IMR-90 (cell line): ENCODE results near the gene RNU6-8. TPM values are rescaled to one million over a fixed set of nuclear protein-coding genes. Genes with fewer than 3 reads are reported as not detected.

Source experiments
- ATAC-seq: fragments of 200-7000 bp; cut with Tn5 transposase; 2 replicates; pipeline ENCODE4 v1.9.1; 2020; ENCODE audit warnings: low read depth, mild to moderate bottlenecking, moderate library complexity
- BruUV-seq: library from RNA; stranded (reverse); fragments of 400-500 nt; replicated peaks from 2 replicates; lab custom pipeline; 2021; lab: Mats Ljungman, UMichigan
- CTCF ChIA-PET: fragments of 300-600 bp; formaldehyde crosslinking; extraction: SDS; loops from one replicate; lab custom pipeline; 2021; ENCODE audit warnings: antibody characterized with exemption; lab: Yijun Ruan, JAX
- POLR2A ChIA-PET: fragments of 300-600 bp; sonication (Branson Sonifier 250); formaldehyde crosslinking; loops from one replicate; lab custom pipeline; 2022; ENCODE audit warnings: antibody characterized with exemption; ENCODE audit not compliant: unreplicated experiment; lab: Charles Lee
- DNase-seq: peaks from one replicate; pipeline ENCODE4 v3.0.0; 2013
- H2AFZ ChIP-seq: replicated peaks from 2 replicates; pipeline ENCODE3; 2013; ENCODE audit warnings: low read length, mild to moderate bottlenecking; ENCODE audit not compliant: poor library complexity
- H2AK5ac ChIP-seq: 2 replicates; pipeline ENCODE4 v1.6.1; 2013; ENCODE audit warnings: low read depth, low read length, inconsistent platforms
- H2AK9ac ChIP-seq: replicated peaks from 2 replicates; pipeline ENCODE3; 2013; ENCODE audit warnings: mild to moderate bottlenecking, low read depth, low read length, moderate library complexity; ENCODE audit not compliant: poor library complexity
- H2BK120ac ChIP-seq: 2 replicates; pipeline ENCODE4 v1.6.1; 2013; ENCODE audit warnings: low read depth, low read length, inconsistent platforms
- H2BK15ac ChIP-seq: 3 replicates; pipeline ENCODE4 v1.6.1; 2013; ENCODE audit warnings: low read depth, low read length, inconsistent platforms
- H2BK20ac ChIP-seq: 2 replicates; pipeline ENCODE4 v1.6.1; 2013; ENCODE audit warnings: low read depth, mild to moderate bottlenecking, inconsistent platforms, low read length, moderate library complexity
- H2BK5ac ChIP-seq: 2 replicates; pipeline ENCODE4 v1.6.1; 2013; ENCODE audit warnings: mild to moderate bottlenecking, low read depth, low read length, inconsistent platforms; ENCODE audit not compliant: poor library complexity, severe bottlenecking
- H3K14ac ChIP-seq: replicated peaks from 2 replicates; pipeline ENCODE4 v1.6.1; 2013; ENCODE audit warnings: low read depth, low read length, inconsistent platforms
- H3K18ac ChIP-seq: 2 replicates; pipeline ENCODE4 v1.6.1; 2013; ENCODE audit warnings: low read depth, low read length, control low read depth
- H3K23ac ChIP-seq: 2 replicates; pipeline ENCODE4 v1.6.1; 2013; ENCODE audit warnings: low read depth, low read length, inconsistent platforms
- H3K27ac ChIP-seq: 2 replicates; pipeline ENCODE4 v1.5.1; 2013; ENCODE audit warnings: mild to moderate bottlenecking, control low read depth, low read length; ENCODE audit not compliant: insufficient read depth
- H3K27me3 ChIP-seq: 2 replicates; pipeline ENCODE4 v1.6.1; 2013; ENCODE audit warnings: low read length; ENCODE audit not compliant: control insufficient read depth, insufficient read depth
- H3K36me3 ChIP-seq: 2 replicates; pipeline ENCODE4 v1.6.1; 2013; ENCODE audit warnings: low read length, mixed read lengths; ENCODE audit not compliant: control insufficient read depth, insufficient read depth
- H3K4ac ChIP-seq: 2 replicates; pipeline ENCODE4 v1.6.1; 2013; ENCODE audit warnings: low read depth, low read length, inconsistent platforms
- H3K4me1 ChIP-seq: 2 replicates; pipeline ENCODE4 v1.6.1; 2013; ENCODE audit warnings: low read length, mixed read lengths; ENCODE audit not compliant: control insufficient read depth, insufficient read depth
- H3K4me2 ChIP-seq: 2 replicates; pipeline ENCODE4 v1.6.1; 2013; ENCODE audit warnings: low read depth, mild to moderate bottlenecking, control low read depth, low read length, moderate library complexity
- H3K4me3 ChIP-seq: 2 replicates; pipeline ENCODE4 v1.5.1; 2013; ENCODE audit warnings: low read depth, mild to moderate bottlenecking, control low read depth, low read length, moderate library complexity; ENCODE audit not compliant: insufficient read depth
- H3K56ac ChIP-seq: 2 replicates; pipeline ENCODE4 v1.6.1; 2013; ENCODE audit warnings: low read length, inconsistent platforms; ENCODE audit not compliant: insufficient read depth; ENCODE audit errors: extremely low read depth
- H3K79me1 ChIP-seq, 2 experiments: 2 replicates each; pipeline ENCODE4 v1.6.1; 2013; ENCODE audit warnings: low read length in 2 of 2, inconsistent platforms in 1 of 2, low read depth in 1 of 2
- H3K9ac ChIP-seq: 2 replicates; pipeline ENCODE4 v1.6.1; 2013; ENCODE audit warnings: low read depth, low read length, control low read depth
- H3K9me1 ChIP-seq: 2 replicates; pipeline ENCODE4 v1.6.1; 2013; ENCODE audit warnings: low read length, inconsistent platforms; ENCODE audit not compliant: insufficient read depth
- H3K9me3 ChIP-seq: 2 replicates; pipeline ENCODE4 v1.6.1; 2013; ENCODE audit warnings: low read length; ENCODE audit not compliant: control insufficient read depth, insufficient read depth
- H4K20me1 ChIP-seq: 2 replicates; pipeline ENCODE4 v1.6.1; 2013; ENCODE audit warnings: low read length, inconsistent platforms; ENCODE audit not compliant: insufficient read depth
- H4K5ac ChIP-seq: 2 replicates; pipeline ENCODE4 v1.6.1; 2013; ENCODE audit warnings: mild to moderate bottlenecking, low read depth, low read length, control low read depth
- H4K8ac ChIP-seq, 2 experiments: 2 replicates each; pipeline ENCODE4 v1.6.1; 2013; ENCODE audit warnings: low read depth in 2 of 2, low read length in 2 of 2, control low read depth in 1 of 2, inconsistent platforms in 1 of 2
- H4K91ac ChIP-seq: 2 replicates; pipeline ENCODE4 v1.6.1; 2013; ENCODE audit warnings: low read depth, low read length, inconsistent platforms; ENCODE audit not compliant: insufficient read depth
- BHLHE40 ChIP-seq: fragments of 150-350 bp; IDR thresholded peaks from 2 replicates; pipeline ENCODE4 v1.6.1; 2016; ENCODE audit warnings: mild to moderate bottlenecking, low read depth, low read length
- FOS ChIP-seq: fragments of 150-350 bp; IDR thresholded peaks from 2 replicates; pipeline ENCODE4 v1.6.1; 2016; ENCODE audit warnings: low read depth, low read length
- RAD21 ChIP-seq: IDR thresholded peaks from 2 replicates; pipeline ENCODE4 v1.6.1; 2012; ENCODE audit warnings: low read length, improper control_type of control experiment
- WGBS, 2 experiments: methylation state at CpG; one replicate each; pipeline versions ENCODE4 v1.1.5 to v1.1.7; 2013; ENCODE audit warnings: missing lambda C conversion rate in 2 of 2; ENCODE audit not compliant: insufficient read length in 1 of 2; ENCODE audit errors: extremely low coverage in 2 of 2; 5-methylcytosine and 5-hydroxymethylcytosine counted together
- dilution Hi-C: fragments of 300-500 bp; cut with HindIII; formaldehyde crosslinking; loops from one replicate; pipeline ENCODE4 v1.14.3; 2018; ENCODE audit warnings: low sequenced_read_pairs; ENCODE audit not compliant: unreplicated experiment
- in situ Hi-C: fragments of 300-500 bp; cut with MboI; formaldehyde crosslinking; loops from 3 replicates; pipeline ENCODE4 v1.14.3; 2019; ENCODE audit warnings: low sequenced_read_pairs, inconsistent platforms, mixed read lengths
- intact Hi-C: fragments of 100-400 bp; cut with micrococcal nuclease; formaldehyde crosslinking; loops from 2 replicates; pipeline ENCODE4 v1.10.0; 2022
- polyA plus RNA-seq, 3 experiments: library from polyadenylated mRNA; depleted of rRNA; stranded (reverse); fragments of >200 nt; gene quantifications; 2 replicates each; pipeline ENCODE4 v1.2.3, GENCODE V29; 2012; ENCODE audit warnings: low replicate concordance in 1 of 3
- total RNA-seq: library from RNA; depleted of rRNA; stranded (reverse); fragments of >200 nt; gene quantifications from 2 replicates; pipeline ENCODE4 v1.2.3, GENCODE V29; 2012
- TF ChIP-seq, protein P1 (sequence below): fragments of 150-350 bp; IDR thresholded peaks from 2 replicates; pipeline ENCODE4 v1.6.1; 2017; ENCODE audit warnings: mild to moderate bottlenecking, antibody characterized with exemption, low read length, low read depth
- TF ChIP-seq, protein P2 (sequence below): conservative IDR thresholded peaks from 2 replicates; pipeline ENCODE4 v1.5.1; 2012; ENCODE audit warnings: mild to moderate bottlenecking, low read depth, low read length, improper control_type of control experiment

Gene RNU6-8
- total and polyA plus RNA-seq, 2 of the 4 experiments (the other 2 are of a cell fraction): not detected

DNA sequence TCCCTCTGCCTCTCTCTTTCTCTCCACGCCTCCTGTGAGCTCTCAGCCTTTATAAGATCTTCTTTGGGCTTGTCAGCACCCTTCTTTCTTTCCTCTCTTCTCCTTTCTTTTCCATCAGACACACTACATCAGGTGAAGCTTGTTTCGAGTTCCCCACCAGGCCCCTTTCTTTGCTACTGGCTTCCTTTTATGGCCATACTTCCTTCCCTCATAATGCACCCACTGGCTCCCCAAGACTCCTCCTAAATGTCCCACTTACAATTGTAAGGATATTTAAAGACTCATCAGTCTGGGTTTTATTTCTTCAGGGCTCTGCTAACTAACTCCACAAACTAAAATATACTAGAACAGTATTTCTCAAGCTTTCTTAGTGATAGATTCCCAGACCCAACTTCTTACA lies 3.5 kb upstream of the RNU6-8 start:
- CTCF ChIA-PET: no interaction called here
- intact Hi-C loops: no loop called here
- Histone ChIP-seq H3K56ac (no peak overlapping the region), H4K8ac (no peak overlapping the region), H3K27ac (no peak overlapping the region), H2BK20ac (no peak overlapping the region), H3K23ac (no peak overlapping the region), H2AK5ac (no peak overlapping the region), H3K9ac (no peak overlapping the region), H3K9me3 (no peaks in the 10 kb centered on the region), H3K4me1 (no peaks in the 10 kb centered on the region), H4K5ac (no peak overlapping the region), H2AFZ (no peak overlapping the region), H2BK120ac (no peak overlapping the region), H3K18ac (no peak overlapping the region), H4K91ac (no peak overlapping the region), H3K36me3 (no peaks in the 10 kb centered on the region), H2AK9ac (no peak overlapping the region), H3K4me2 (no peak overlapping the region), H3K4ac (no peak overlapping the region), H3K4me3 (no peak overlapping the region), H3K9me1 (peaks cover 6% of the 10 kb centered on the region; the same call in 1 of the 2 replicates), H3K79me1 (no peaks in the 10 kb centered on the region), H4K20me1 (no peaks in the 10 kb centered on the region; the same call in 1 of the 2 replicates), H3K27me3 (peaks cover 6% of the 10 kb centered on the region), H2BK5ac (no peak overlapping the region), H3K14ac (no peak overlapping the region), H2BK15ac (no peak overlapping the region)
- DNase-seq (no peak), ATAC-seq (no peak)
- POLR2A ChIA-PET: no interaction called here
- dilution Hi-C loops: no loop called here
- WGBS, 2 experiments: 55% methylated on average over 2 of the region's 2 CpGs; no CpG with 5 or more reads in 1 of the 2 experiments
- no TSS peak for BruUV-seq
- in situ Hi-C loops: no loop called here
- TF ChIP-seq RAD21 (no peak), BHLHE40 (no peak), FOS (no peak)
- TF ChIP-seq, protein P1, sequence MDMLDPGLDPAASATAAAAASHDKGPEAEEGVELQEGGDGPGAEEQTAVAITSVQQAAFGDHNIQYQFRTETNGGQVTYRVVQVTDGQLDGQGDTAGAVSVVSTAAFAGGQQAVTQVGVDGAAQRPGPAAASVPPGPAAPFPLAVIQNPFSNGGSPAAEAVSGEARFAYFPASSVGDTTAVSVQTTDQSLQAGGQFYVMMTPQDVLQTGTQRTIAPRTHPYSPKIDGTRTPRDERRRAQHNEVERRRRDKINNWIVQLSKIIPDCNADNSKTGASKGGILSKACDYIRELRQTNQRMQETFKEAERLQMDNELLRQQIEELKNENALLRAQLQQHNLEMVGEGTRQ: no peak
- TF ChIP-seq, protein P2, sequence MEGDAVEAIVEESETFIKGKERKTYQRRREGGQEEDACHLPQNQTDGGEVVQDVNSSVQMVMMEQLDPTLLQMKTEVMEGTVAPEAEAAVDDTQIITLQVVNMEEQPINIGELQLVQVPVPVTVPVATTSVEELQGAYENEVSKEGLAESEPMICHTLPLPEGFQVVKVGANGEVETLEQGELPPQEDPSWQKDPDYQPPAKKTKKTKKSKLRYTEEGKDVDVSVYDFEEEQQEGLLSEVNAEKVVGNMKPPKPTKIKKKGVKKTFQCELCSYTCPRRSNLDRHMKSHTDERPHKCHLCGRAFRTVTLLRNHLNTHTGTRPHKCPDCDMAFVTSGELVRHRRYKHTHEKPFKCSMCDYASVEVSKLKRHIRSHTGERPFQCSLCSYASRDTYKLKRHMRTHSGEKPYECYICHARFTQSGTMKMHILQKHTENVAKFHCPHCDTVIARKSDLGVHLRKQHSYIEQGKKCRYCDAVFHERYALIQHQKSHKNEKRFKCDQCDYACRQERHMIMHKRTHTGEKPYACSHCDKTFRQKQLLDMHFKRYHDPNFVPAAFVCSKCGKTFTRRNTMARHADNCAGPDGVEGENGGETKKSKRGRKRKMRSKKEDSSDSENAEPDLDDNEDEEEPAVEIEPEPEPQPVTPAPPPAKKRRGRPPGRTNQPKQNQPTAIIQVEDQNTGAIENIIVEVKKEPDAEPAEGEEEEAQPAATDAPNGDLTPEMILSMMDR: no peak
